NT2/D1 (cell line): ENCODE measurements around the gene RAB40C.

ENCODE experiments used
- SUZ12 ChIP-seq: IDR thresholded peaks from 2 replicates; pipeline ENCODE4 v1.6.1; 2011; ENCODE audit not compliant: insufficient read length, insufficient read depth; ENCODE audit errors: extremely low read depth
- YY1 ChIP-seq: IDR thresholded peaks from 2 replicates; pipeline ENCODE4 v1.6.1; 2011; ENCODE audit not compliant: insufficient read length, insufficient read depth
- ZNF274 ChIP-seq: IDR thresholded peaks from 2 replicates; pipeline ENCODE4 v1.6.1; 2011; ENCODE audit warnings: mild to moderate bottlenecking, low read depth, low read length

DNA sequence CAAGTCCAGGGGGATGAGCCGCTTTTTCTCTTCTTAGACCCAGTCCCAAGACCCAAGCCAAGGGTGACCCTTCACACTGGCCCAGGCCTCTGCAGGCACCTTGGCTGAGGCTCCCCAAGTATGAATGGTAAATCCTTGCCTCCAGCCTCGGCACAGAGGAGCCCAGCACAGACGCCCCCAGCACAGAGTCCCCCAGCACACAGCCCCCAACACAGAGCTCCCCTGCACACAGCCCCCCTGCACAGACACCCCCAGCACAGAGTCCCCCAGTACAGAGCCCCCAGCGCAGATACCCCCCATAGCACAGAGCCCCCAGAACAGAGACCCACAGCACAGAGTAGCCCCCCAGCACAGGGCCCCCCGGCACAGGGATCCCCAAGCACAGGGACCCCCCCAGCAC lies 50.7 kb downstream of the RAB40C start:
- no peak for TF ChIP-seq YY1
- no peak for TF ChIP-seq SUZ12
- TF ChIP-seq ZNF274, result no peak
